Calu3 (cell line): ENCODE results near the gene FAM180B. TPM values are rescaled to one million over a fixed set of nuclear protein-coding genes. Genes with fewer than 3 reads are reported as not detected.

Experiments used
- BruUV-seq: library from RNA; stranded (reverse); fragments of 400-500 nt; replicated peaks from 2 replicates; lab custom pipeline; 2021; lab: Mats Ljungman, UMichigan
- CTCF ChIA-PET: fragments of 300-600 bp; sonication (Branson Sonifier 250); formaldehyde crosslinking; loops from one replicate; lab custom pipeline; 2022; ENCODE audit warnings: antibody characterized with exemption; lab: Charles Lee
- DNase-seq: peaks from one replicate; pipeline ENCODE4 v3.0.0; 2022
- H3K27ac Mint-ChIP-seq: one replicate; pipeline ENCODE4 v1.8.0; 2022; ENCODE audit warnings: mixed read lengths; ENCODE audit not compliant: unreplicated experiment
- H3K27me3 Mint-ChIP-seq: one replicate; pipeline ENCODE4 v1.8.0; 2022; ENCODE audit warnings: mixed read lengths; ENCODE audit not compliant: unreplicated experiment
- H3K36me3 Mint-ChIP-seq: one replicate; pipeline ENCODE4 v1.8.0; 2022; ENCODE audit warnings: mild to moderate bottlenecking, moderate library complexity, mixed read lengths; ENCODE audit not compliant: insufficient read depth, unreplicated experiment
- H3K4me1 Mint-ChIP-seq: one replicate; pipeline ENCODE4 v1.8.0; 2022; ENCODE audit warnings: mild to moderate bottlenecking, low read depth, mixed read lengths; ENCODE audit not compliant: unreplicated experiment
- H3K4me3 Mint-ChIP-seq: one replicate; pipeline ENCODE4 v1.8.0; 2022; ENCODE audit warnings: mild to moderate bottlenecking, low read depth, moderate library complexity, mixed read lengths; ENCODE audit not compliant: unreplicated experiment
- H3K9me3 Mint-ChIP-seq: one replicate; pipeline ENCODE4 v1.8.0; 2022; ENCODE audit warnings: low read depth, mixed read lengths; ENCODE audit not compliant: unreplicated experiment
- CTCF ChIP-seq: fragments of 200-600 bp; IDR thresholded peaks from one replicate; pipeline ENCODE4 v1.8.0; 2022; ENCODE audit warnings: antibody characterized with exemption; ENCODE audit not compliant: unreplicated experiment
- intact Hi-C: fragments of 100-400 bp; cut with micrococcal nuclease; formaldehyde crosslinking; loops from one replicate; pipeline ENCODE4 v1.10.0; 2022; ENCODE audit not compliant: unreplicated experiment
- total RNA-seq: library from RNA; stranded (reverse); gene quantifications from 2 replicates; pipeline ENCODE4 v1.2.3, GENCODE V29; 2022

The FAM180B gene
- total RNA-seq, 1 experiment from 2014 or later, result not detected

- no peaks in the 10 kb centered on the region for H3K27me3 Mint-ChIP-seq
- peak; percentile 81 for DNase-seq
- peak within 1 kb of the TSS; percentile 82 for H3K4me3 Mint-ChIP-seq
- intact Hi-C loops, result no loop called here
- peaks cover 7% of the 10 kb centered on the region for H3K4me1 Mint-ChIP-seq
- CTCF ChIA-PET, result interaction anchor here (0.6 to 1.3 kb wide), 5 partner anchors 8 to 133 kb away, joined by 3 to 4 read pairs (median 3); no protein-coding TSS in a partner anchor
- TF ChIP-seq CTCF, result no peak
- peaks cover 24% of the 10 kb centered on the region for H3K36me3 Mint-ChIP-seq
- no TSS peak for BruUV-seq
- H3K9me3 Mint-ChIP-seq, result no peaks in the 10 kb centered on the region
- no peak within 1 kb of the TSS for H3K27ac Mint-ChIP-seq
Observed at GRCh38 chr11:47565340-47566148, 20.9 kb upstream of the FAM180B start, which contains the start of gene PTPMT1. Gene PTPMT1 (plus strand): TSS chr11:47565599. CDS start chr11:47565623, 24 bp downstream.

- no peak overlapping the region for H3K27ac Mint-ChIP-seq
- BruUV-seq, result no TSS peak
- peak overlapping the region; percentile 82 for H3K4me3 Mint-ChIP-seq
- no peak for TF ChIP-seq CTCF
- H3K27me3 Mint-ChIP-seq, result no peaks in the 10 kb centered on the region
- CTCF ChIA-PET, result interaction anchor here (0.5 to 0.7 kb wide), 3 partner anchors 105 to 140 kb away, joined by 3 to 4 read pairs (median 3); partner anchors contain the start of gene PSMC3
- DNase-seq, result no peak
- peaks cover 24% of the 10 kb centered on the region for H3K36me3 Mint-ChIP-seq
- peaks cover 7% of the 10 kb centered on the region for H3K4me1 Mint-ChIP-seq
- intact Hi-C loops, result no loop called here
- H3K9me3 Mint-ChIP-seq, result no peaks in the 10 kb centered on the region
Observed at GRCh38 chr11:47566149-47566698, 20.3 kb upstream of the FAM180B start.

GRCh38 chr11:47569646-47570045 lies 16.8 kb upstream of the FAM180B start:
- intact Hi-C loops, result no loop called here
- TF ChIP-seq CTCF, result no peak
- CTCF ChIA-PET, result no interaction called here
- no peak for DNase-seq
- H3K9me3 Mint-ChIP-seq, result no peaks in the 10 kb centered on the region
- no peaks in the 10 kb centered on the region for H3K27me3 Mint-ChIP-seq
- peaks cover 6% of the 10 kb centered on the region for H3K4me1 Mint-ChIP-seq
- peaks cover 30% of the 10 kb centered on the region for H3K36me3 Mint-ChIP-seq
- H3K27ac Mint-ChIP-seq, result no peak overlapping the region
- BruUV-seq, result no TSS peak
- no peak overlapping the region for H3K4me3 Mint-ChIP-seq

- no peak for DNase-seq
- Mint-ChIP-seq H3K9me3 (no peaks in the 10 kb centered on the region), H3K36me3 (peaks cover 28% of the 10 kb centered on the region), H3K27me3 (no peaks in the 10 kb centered on the region), H3K27ac (no peak overlapping the region), H3K4me1 (no peaks in the 10 kb centered on the region), H3K4me3 (no peak overlapping the region)
- intact Hi-C loops, result no loop called here
- TF ChIP-seq CTCF, result no peak
- CTCF ChIA-PET, result interaction anchor here (0.6 kb wide), 1 partner anchor 59 kb away, joined by 3 read pairs; no protein-coding TSS in a partner anchor
- no TSS peak for BruUV-seq
Observed at GRCh38 chr11:47570651-47571356, 15.7 kb upstream of the FAM180B start.
